Measurements from ENCODE around the gene DMPK. TPM values are rescaled to one million over a fixed set of nuclear protein-coding genes. Genes with fewer than 3 reads are reported as not detected.

DMPK gene
- total RNA-seq, 2 experiments from 2014 or later = 14.9 to 34.7 TPM

GRCh38 chr19:45805719-45806118 is 23.4 kb upstream of the DMPK start:
- no TSS peak for BruUV-seq (replicated peaks)
- H3K36me3 ChIP-seq (ENCODE audit: insufficient read depth, low read length) = no peaks in the 10 kb centered on the region
- no peaks in the 10 kb centered on the region for H3K9me3 ChIP-seq (ENCODE audit: low read length)
- H3K4me1 ChIP-seq (ENCODE audit: insufficient read depth, low read length, poor library complexity, severe bottlenecking) = peaks cover 21% of the 10 kb centered on the region
- intact Hi-C loops (cut with micrococcal nuclease; ENCODE audit: unreplicated experiment) = no loop called here
- POLR2A ChIA-PET = no interaction called here
- no peak overlapping the region for H3K4me3 ChIP-seq (ENCODE audit: low read depth, low read length, poor library complexity, severe bottlenecking)
- no peak for DNase-seq (ENCODE audit: low spot score)
- H4K20me1 ChIP-seq (ENCODE audit: insufficient read depth, low read length) = no peaks in the 10 kb centered on the region
- H3K4me2 ChIP-seq (ENCODE audit: low read length) = no peak overlapping the region
- TF ChIP-seq CTCF (conservative IDR thresholded peaks at IDR 0.05; ENCODE audit: low read length) (no peak), EZH2phosphoT487 (IDR thresholded peaks at IDR 0.05; ENCODE audit: borderline replicate concordance, low read depth, low read length) (no peak)
- H2AFZ ChIP-seq (ENCODE audit: low read length) = no peak overlapping the region
- H3K79me2 ChIP-seq (ENCODE audit: insufficient read depth, low read depth, low read length) = no peaks in the 10 kb centered on the region
- CTCF ChIA-PET (ENCODE audit: unreplicated experiment) = no interaction called here
- no peaks in the 10 kb centered on the region for H3K9me2 ChIP-seq (ENCODE audit: insufficient read depth, low read length)
- no peak overlapping the region for H3K27ac ChIP-seq (ENCODE audit: low read depth, low read length, poor library complexity, severe bottlenecking)

GRCh38 chr19:45804959-45805230 is 22.6 kb upstream of the DMPK start:
- no TSS peak for BruUV-seq (replicated peaks)
- Histone ChIP-seq H3K36me3 (ENCODE audit: insufficient read depth, low read length) (no peaks in the 10 kb centered on the region), H3K4me2 (ENCODE audit: low read length) (no peak overlapping the region), H4K20me1 (ENCODE audit: insufficient read depth, low read length) (no peaks in the 10 kb centered on the region), H3K4me1 (ENCODE audit: insufficient read depth, low read length, poor library complexity, severe bottlenecking) (peaks cover 14% of the 10 kb centered on the region), H2AFZ (ENCODE audit: low read length) (no peak overlapping the region), H3K9me2 (ENCODE audit: insufficient read depth, low read length) (no peaks in the 10 kb centered on the region), H3K79me2 (ENCODE audit: insufficient read depth, low read depth, low read length) (no peaks in the 10 kb centered on the region), H3K27ac (ENCODE audit: low read depth, low read length, poor library complexity, severe bottlenecking) (no peak overlapping the region), H3K9me3 (ENCODE audit: low read length) (no peaks in the 10 kb centered on the region), H3K4me3 (ENCODE audit: low read depth, low read length, poor library complexity, severe bottlenecking) (no peak overlapping the region)
- DNase-seq (ENCODE audit: low spot score) = no peak
- ChIA-PET CTCF (ENCODE audit: unreplicated experiment) (no interaction called here), POLR2A (no interaction called here)
- intact Hi-C loops (cut with micrococcal nuclease; ENCODE audit: unreplicated experiment) = no loop called here
- TF ChIP-seq EZH2phosphoT487 (IDR thresholded peaks at IDR 0.05; ENCODE audit: borderline replicate concordance, low read depth, low read length) (no peak), CTCF (conservative IDR thresholded peaks at IDR 0.05; ENCODE audit: low read length) (no peak)

GRCh38 chr19:45804140-45804958 is 22.1 kb upstream of the DMPK start:
- POLR2A ChIA-PET = no interaction called here
- no peak for TF ChIP-seq CTCF (conservative IDR thresholded peaks at IDR 0.05; ENCODE audit: low read length)
- TF ChIP-seq EZH2phosphoT487 (IDR thresholded peaks at IDR 0.05; ENCODE audit: borderline replicate concordance, low read depth, low read length) = no peak

More at GRCh38 chr19:45804140-45804958, 22.1 kb upstream of the DMPK start:
- peaks cover 9% of the 10 kb centered on the region for H3K4me1 ChIP-seq (ENCODE audit: insufficient read depth, low read length, poor library complexity, severe bottlenecking)
- no peak overlapping the region for H2AFZ ChIP-seq (ENCODE audit: low read length)
- intact Hi-C loops (cut with micrococcal nuclease; ENCODE audit: unreplicated experiment) = no loop called here
- CTCF ChIA-PET (ENCODE audit: unreplicated experiment) = interaction anchor here (0.9 kb wide), 1 partner anchor 12 kb away, joined by 3 read pairs; the partner anchor contains the start of gene DMWD
- no peaks in the 10 kb centered on the region for H3K9me3 ChIP-seq (ENCODE audit: low read length)
- H3K27ac ChIP-seq (ENCODE audit: low read depth, low read length, poor library complexity, severe bottlenecking) = no peak overlapping the region
- H3K4me2 ChIP-seq (ENCODE audit: low read length) = no peak overlapping the region
- no peak for DNase-seq (ENCODE audit: low spot score)
- no peaks in the 10 kb centered on the region for H3K36me3 ChIP-seq (ENCODE audit: insufficient read depth, low read length)
- H3K9me2 ChIP-seq (ENCODE audit: insufficient read depth, low read length) = no peaks in the 10 kb centered on the region
- H4K20me1 ChIP-seq (ENCODE audit: insufficient read depth, low read length) = no peaks in the 10 kb centered on the region
- H3K79me2 ChIP-seq (ENCODE audit: insufficient read depth, low read depth, low read length) = no peaks in the 10 kb centered on the region
- BruUV-seq (replicated peaks) = no TSS peak
- no peak overlapping the region for H3K4me3 ChIP-seq (ENCODE audit: low read depth, low read length, poor library complexity, severe bottlenecking)
